K562 (cell line): Measurements from ENCODE around the gene VAC14. TPM values are rescaled to one million over a fixed set of nuclear protein-coding genes. Genes with fewer than 3 reads are reported as not detected.

Source experiments
- BACH1 ChIP-seq: fragments of 200-800 bp; sonication (Bioruptor generic); IDR thresholded peaks from 2 replicates; pipeline ENCODE4 v1.6.1; 2016; ENCODE audit warnings: missing genetic modification characterization, missing compliant biosample characterization
- BMI1 ChIP-seq: fragments of 150-350 bp; IDR thresholded peaks from 2 replicates; pipeline ENCODE4 v1.6.1; 2014; ENCODE audit warnings: low read length
- CBX8 ChIP-seq: fragments of 200-600 bp; sonication (generic); IDR thresholded peaks from 2 replicates; pipeline ENCODE4 v1.6.1; 2012; ENCODE audit warnings: borderline replicate concordance, mixed run types, low read depth, mild to moderate bottlenecking, moderate library complexity, mixed read lengths, low read length, control low read depth, inconsistent platforms; ENCODE audit not compliant: poor library complexity, severe bottlenecking; ENCODE audit errors: extremely low read depth
- CHD2 ChIP-seq: IDR thresholded peaks from 2 replicates; pipeline ENCODE4 v1.6.1; 2011; ENCODE audit warnings: low read depth, low read length
- ETV1 ChIP-seq: fragments of 450-650 bp; conservative IDR thresholded peaks from 2 replicates; pipeline ENCODE4 v1.6.1; 2016; ENCODE audit warnings: missing genetic modification characterization, control low read depth, low read depth, missing compliant biosample characterization
- PML ChIP-seq: IDR thresholded peaks from 2 replicates; pipeline ENCODE4 v1.6.1; 2012; ENCODE audit warnings: low read length, inconsistent platforms
- RBFOX2 ChIP-seq: fragments of 200-400 bp; formaldehyde crosslinking; IDR thresholded peaks from 2 replicates; pipeline ENCODE4 v1.6.1; 2017; ENCODE audit warnings: low read depth, mild to moderate bottlenecking, low read length, moderate library complexity
- STAT5A ChIP-seq: IDR thresholded peaks from 2 replicates; pipeline ENCODE4 v1.6.1; 2012; ENCODE audit warnings: low read length, inconsistent platforms, borderline replicate concordance
- TAF15 ChIP-seq: fragments of 200-400 bp; formaldehyde crosslinking; IDR thresholded peaks from 2 replicates; pipeline ENCODE4 v1.6.1; 2017; ENCODE audit warnings: mild to moderate bottlenecking, low read depth, low read length, moderate library complexity
- TBL1XR1 ChIP-seq, 2 experiments: IDR thresholded peaks; 2 replicates each; pipeline ENCODE4 v1.6.1; 2012; ENCODE audit warnings: improper control_type of control experiment in 2 of 2, low read length in 2 of 2, mild to moderate bottlenecking in 1 of 2
- TFAP4 ChIP-seq: sonication (generic); formaldehyde crosslinking; IDR thresholded peaks from 2 replicates; pipeline ENCODE4 v1.8.0; 2022; ENCODE audit warnings: missing genetic modification reagents, mild to moderate bottlenecking, moderate library complexity, borderline replicate concordance
- ZNF282 ChIP-seq: sonication (generic); formaldehyde crosslinking; IDR thresholded peaks from 2 replicates; pipeline ENCODE4 v1.8.1; 2023; ENCODE audit warnings: missing genetic modification reagents
- ZNF57 ChIP-seq: fragments of 450-650 bp; formaldehyde crosslinking; IDR thresholded peaks from 2 replicates; pipeline ENCODE4 v1.4.0; 2020; ENCODE audit warnings: mild to moderate bottlenecking, moderate library complexity
- polyA plus RNA-seq, 8 experiments: library from polyadenylated mRNA; depleted of rRNA in 4 of 8; stranded (reverse) in 5 of 8; unstranded in 3 of 8; fragments of >200 nt; fragmentation: Nextera tagmentation in 2 of 8; fragmentation: Illumina TruSeq in 1 of 8; extraction: Ambion mirVana in 2 of 8; extraction: Trizol in 1 of 8; gene quantifications; 2 replicates each; pipeline versions ENCODE4 v1.2.1 to v1.2.3, GENCODE V29; 2011 to 2014; ENCODE audit warnings: inconsistent platforms in 1 of 8, missing spikeins in 1 of 8
- total RNA-seq, 7 experiments: library from RNA; depleted of rRNA in 6 of 7; stranded (reverse); fragments of >200 nt in 6 of 7; fragmentation: Illumina TruSeq in 2 of 7; extraction: Trizol in 2 of 7; gene quantifications; 2 replicates each; pipeline versions ENCODE4 v1.2.1 to v1.2.3, GENCODE V29; 2011 to 2021; ENCODE audit warnings: low replicate concordance in 1 of 7
- TF ChIP-seq, protein P1 (sequence below), 2 experiments: fragments of 150-350 bp in 1 of 2; IDR thresholded peaks; 2 replicates each; pipeline ENCODE4 v1.6.1; 2012 to 2016; ENCODE audit warnings: low read depth in 2 of 2, low read length in 2 of 2, mild to moderate bottlenecking in 1 of 2, moderate library complexity in 1 of 2

VAC14 gene
- total and polyA plus RNA-seq, 9 of the 15 experiments (the other 6 are each of a cell fraction or from before 2014, with no cell fraction given): 1.3 to 41.6 (median 26.6) TPM

GRCh38 chr16:70804734-70805169, 3.8 kb upstream of the VAC14 start (continued):
- TF ChIP-seq TFAP4 (CRISPR knock-in tag) (peak; percentile 4; the same call in 1 of the 2 replicates), PML (peak; percentile 64), TBL1XR1 (IDR thresholded peaks at IDR 0.05; ENCODE audit: low read length in 2 of 2) (no peak), BMI1 (no peak), ETV1 (tag) (no peak), ZNF282 (no peak), TAF15 (no peak), STAT5A (no peak), CHD2 (no peak), CBX8 (no peak), RBFOX2 (0 out of 2 replicates have a peak, but pooled peaks have one; percentile 20), BACH1 (tag) (no peak), ZNF57 (no peak)
- TF ChIP-seq, protein P1, sequence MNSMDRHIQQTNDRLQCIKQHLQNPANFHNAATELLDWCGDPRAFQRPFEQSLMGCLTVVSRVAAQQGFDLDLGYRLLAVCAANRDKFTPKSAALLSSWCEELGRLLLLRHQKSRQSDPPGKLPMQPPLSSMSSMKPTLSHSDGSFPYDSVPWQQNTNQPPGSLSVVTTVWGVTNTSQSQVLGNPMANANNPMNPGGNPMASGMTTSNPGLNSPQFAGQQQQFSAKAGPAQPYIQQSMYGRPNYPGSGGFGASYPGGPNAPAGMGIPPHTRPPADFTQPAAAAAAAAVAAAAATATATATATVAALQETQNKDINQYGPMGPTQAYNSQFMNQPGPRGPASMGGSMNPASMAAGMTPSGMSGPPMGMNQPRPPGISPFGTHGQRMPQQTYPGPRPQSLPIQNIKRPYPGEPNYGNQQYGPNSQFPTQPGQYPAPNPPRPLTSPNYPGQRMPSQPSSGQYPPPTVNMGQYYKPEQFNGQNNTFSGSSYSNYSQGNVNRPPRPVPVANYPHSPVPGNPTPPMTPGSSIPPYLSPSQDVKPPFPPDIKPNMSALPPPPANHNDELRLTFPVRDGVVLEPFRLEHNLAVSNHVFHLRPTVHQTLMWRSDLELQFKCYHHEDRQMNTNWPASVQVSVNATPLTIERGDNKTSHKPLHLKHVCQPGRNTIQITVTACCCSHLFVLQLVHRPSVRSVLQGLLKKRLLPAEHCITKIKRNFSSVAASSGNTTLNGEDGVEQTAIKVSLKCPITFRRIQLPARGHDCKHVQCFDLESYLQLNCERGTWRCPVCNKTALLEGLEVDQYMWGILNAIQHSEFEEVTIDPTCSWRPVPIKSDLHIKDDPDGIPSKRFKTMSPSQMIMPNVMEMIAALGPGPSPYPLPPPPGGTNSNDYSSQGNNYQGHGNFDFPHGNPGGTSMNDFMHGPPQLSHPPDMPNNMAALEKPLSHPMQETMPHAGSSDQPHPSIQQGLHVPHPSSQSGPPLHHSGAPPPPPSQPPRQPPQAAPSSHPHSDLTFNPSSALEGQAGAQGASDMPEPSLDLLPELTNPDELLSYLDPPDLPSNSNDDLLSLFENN (IDR thresholded peaks at IDR 0.05; ENCODE audit: low read depth in 2 of 2, low read length in 2 of 2): 0 out of 4 replicates have a peak, but pooled peaks of 1 of the 2 experiments have one; percentile 17
